ENCODE measurements around the gene LIMCH1. TPM values are rescaled to one million over a fixed set of nuclear protein-coding genes. Genes with fewer than 3 reads are reported as not detected.

LIMCH1 gene
- polyA plus RNA-seq, 1 of the 3 experiments (the other 2 are of a cell fraction), result 1.2 TPM

DNA sequence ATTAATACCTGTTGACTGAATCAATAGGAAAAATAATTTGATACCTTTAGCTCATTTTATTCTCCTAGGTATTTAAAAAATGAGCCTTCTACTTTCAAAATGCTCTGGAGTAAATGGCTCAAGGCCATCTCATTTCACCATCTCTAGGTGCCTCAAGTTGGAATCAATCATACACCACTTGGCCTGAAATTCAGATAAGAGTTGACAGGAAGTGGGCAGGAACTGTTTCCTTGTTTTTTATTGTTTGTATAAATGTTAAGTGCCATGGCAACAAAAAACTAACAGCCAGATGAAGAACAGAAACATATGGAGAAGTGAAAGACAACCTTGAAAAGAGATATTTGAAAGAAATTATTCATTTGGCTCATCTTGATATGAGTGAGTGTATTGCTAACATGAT lies 12.4 kb downstream of the LIMCH1 start:
- Histone ChIP-seq H3K4me2 (no peak overlapping the region), H3K27me3 (ENCODE audit: insufficient read depth) (no peaks in the 10 kb centered on the region), H3K4me1 (ENCODE audit: control insufficient read depth in 1 of 2, insufficient read depth in 2 of 2, low read depth in 1 of 2, low read length in 1 of 2) (no peaks in the 10 kb centered on the region), H3K27ac (ENCODE audit: low read depth in 2 of 2, low read length in 1 of 2) (no peak overlapping the region), H3K9me2 (no peaks in the 10 kb centered on the region), H3K9me3 (no peaks in the 10 kb centered on the region), H3K4me3 (ENCODE audit: low read depth in 2 of 2, low read length in 1 of 2) (no peak overlapping the region), H3K36me3 (replicated peaks in 1 of 2; ENCODE audit: control insufficient read depth in 1 of 2, insufficient read depth in 2 of 2, low read length in 1 of 2) (no peaks in the 10 kb centered on the region), H2AFZ (ENCODE audit: low read depth) (no peak overlapping the region), H3F3A (replicated peaks; ENCODE audit: insufficient read depth) (no peaks in the 10 kb centered on the region), H3K79me2 (ENCODE audit: insufficient read depth) (no peaks in the 10 kb centered on the region), H3K9ac (no peak overlapping the region), H4K20me1 (ENCODE audit: insufficient read depth) (no peaks in the 10 kb centered on the region)
- CTCF ChIA-PET, result no interaction called here
- DNase-seq, result no peak
- POLR2A ChIA-PET, result no interaction called here
- TF ChIP-seq POLR2AphosphoS5 (IDR thresholded peaks at IDR 0.05; ENCODE audit: low read depth, low read length) (no peak), SIN3A (IDR thresholded peaks at IDR 0.05; ENCODE audit: borderline replicate concordance, low read depth, low read length) (no peak), MEF2A (IDR thresholded peaks at IDR 0.05; ENCODE audit: borderline replicate concordance, low read depth) (no peak), YY1 (IDR thresholded peaks at IDR 0.05; ENCODE audit: low read depth) (no peak), ELF1 (IDR thresholded peaks at IDR 0.05) (no peak), JUND (IDR thresholded peaks at IDR 0.05) (no peak), RAD21 (IDR thresholded peaks at IDR 0.05; ENCODE audit: low read length) (no peak)
- TF ChIP-seq, protein P1, sequence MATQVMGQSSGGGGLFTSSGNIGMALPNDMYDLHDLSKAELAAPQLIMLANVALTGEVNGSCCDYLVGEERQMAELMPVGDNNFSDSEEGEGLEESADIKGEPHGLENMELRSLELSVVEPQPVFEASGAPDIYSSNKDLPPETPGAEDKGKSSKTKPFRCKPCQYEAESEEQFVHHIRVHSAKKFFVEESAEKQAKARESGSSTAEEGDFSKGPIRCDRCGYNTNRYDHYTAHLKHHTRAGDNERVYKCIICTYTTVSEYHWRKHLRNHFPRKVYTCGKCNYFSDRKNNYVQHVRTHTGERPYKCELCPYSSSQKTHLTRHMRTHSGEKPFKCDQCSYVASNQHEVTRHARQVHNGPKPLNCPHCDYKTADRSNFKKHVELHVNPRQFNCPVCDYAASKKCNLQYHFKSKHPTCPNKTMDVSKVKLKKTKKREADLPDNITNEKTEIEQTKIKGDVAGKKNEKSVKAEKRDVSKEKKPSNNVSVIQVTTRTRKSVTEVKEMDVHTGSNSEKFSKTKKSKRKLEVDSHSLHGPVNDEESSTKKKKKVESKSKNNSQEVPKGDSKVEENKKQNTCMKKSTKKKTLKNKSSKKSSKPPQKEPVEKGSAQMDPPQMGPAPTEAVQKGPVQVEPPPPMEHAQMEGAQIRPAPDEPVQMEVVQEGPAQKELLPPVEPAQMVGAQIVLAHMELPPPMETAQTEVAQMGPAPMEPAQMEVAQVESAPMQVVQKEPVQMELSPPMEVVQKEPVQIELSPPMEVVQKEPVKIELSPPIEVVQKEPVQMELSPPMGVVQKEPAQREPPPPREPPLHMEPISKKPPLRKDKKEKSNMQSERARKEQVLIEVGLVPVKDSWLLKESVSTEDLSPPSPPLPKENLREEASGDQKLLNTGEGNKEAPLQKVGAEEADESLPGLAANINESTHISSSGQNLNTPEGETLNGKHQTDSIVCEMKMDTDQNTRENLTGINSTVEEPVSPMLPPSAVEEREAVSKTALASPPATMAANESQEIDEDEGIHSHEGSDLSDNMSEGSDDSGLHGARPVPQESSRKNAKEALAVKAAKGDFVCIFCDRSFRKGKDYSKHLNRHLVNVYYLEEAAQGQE (IDR thresholded peaks at IDR 0.05; ENCODE audit: low read depth, low read length), result no peak
- TF ChIP-seq, protein P2, sequence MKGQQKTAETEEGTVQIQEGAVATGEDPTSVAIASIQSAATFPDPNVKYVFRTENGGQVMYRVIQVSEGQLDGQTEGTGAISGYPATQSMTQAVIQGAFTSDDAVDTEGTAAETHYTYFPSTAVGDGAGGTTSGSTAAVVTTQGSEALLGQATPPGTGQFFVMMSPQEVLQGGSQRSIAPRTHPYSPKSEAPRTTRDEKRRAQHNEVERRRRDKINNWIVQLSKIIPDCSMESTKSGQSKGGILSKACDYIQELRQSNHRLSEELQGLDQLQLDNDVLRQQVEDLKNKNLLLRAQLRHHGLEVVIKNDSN (IDR thresholded peaks at IDR 0.05; ENCODE audit: borderline replicate concordance, low read depth), result no peak
- TF ChIP-seq, protein P3, sequence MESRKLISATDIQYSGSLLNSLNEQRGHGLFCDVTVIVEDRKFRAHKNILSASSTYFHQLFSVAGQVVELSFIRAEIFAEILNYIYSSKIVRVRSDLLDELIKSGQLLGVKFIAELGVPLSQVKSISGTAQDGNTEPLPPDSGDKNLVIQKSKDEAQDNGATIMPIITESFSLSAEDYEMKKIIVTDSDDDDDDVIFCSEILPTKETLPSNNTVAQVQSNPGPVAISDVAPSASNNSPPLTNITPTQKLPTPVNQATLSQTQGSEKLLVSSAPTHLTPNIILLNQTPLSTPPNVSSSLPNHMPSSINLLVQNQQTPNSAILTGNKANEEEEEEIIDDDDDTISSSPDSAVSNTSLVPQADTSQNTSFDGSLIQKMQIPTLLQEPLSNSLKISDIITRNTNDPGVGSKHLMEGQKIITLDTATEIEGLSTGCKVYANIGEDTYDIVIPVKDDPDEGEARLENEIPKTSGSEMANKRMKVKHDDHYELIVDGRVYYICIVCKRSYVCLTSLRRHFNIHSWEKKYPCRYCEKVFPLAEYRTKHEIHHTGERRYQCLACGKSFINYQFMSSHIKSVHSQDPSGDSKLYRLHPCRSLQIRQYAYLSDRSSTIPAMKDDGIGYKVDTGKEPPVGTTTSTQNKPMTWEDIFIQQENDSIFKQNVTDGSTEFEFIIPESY (IDR thresholded peaks at IDR 0.05; ENCODE audit: borderline replicate concordance, low read depth), result no peak

DNA sequence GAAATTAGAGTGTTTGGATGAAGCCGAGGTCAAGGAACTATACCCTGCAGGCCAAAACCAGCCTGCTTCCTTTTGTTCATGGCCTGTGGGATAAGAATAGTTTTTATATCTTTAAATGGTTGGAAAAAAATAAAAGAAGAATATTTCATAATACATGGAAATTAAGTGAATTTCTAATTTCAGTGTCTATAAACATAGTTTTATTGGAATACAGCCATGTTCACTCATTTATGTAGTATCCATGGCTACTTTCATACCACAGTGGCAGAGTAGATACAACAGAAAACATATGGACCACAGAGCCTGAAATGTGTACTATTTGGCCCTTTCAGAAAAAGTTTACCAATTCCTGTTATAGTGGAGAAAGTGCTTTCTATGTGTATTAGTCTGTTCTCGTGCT lies 13.6 kb downstream of the LIMCH1 start:
- no peak overlapping the region for H3K27ac ChIP-seq (ENCODE audit: low read depth in 2 of 2, low read length in 1 of 2)
- TF ChIP-seq RXRA (IDR thresholded peaks at IDR 0.05; ENCODE audit: borderline replicate concordance, low read depth) (no peak), JUND (IDR thresholded peaks at IDR 0.05) (no peak), CHD2 (IDR thresholded peaks at IDR 0.05; ENCODE audit: low read length, partially characterized antibody) (no peak), GATA2 (CRISPR knock-in tag; IDR thresholded peaks at IDR 0.05) (no peak), FOSL2 (IDR thresholded peaks at IDR 0.05; ENCODE audit: borderline replicate concordance, low read depth) (no peak)
- TF ChIP-seq, protein P2 (IDR thresholded peaks at IDR 0.05; ENCODE audit: borderline replicate concordance, low read depth), result no peak
- no peaks in the 10 kb centered on the region for H3K79me2 ChIP-seq (ENCODE audit: insufficient read depth)
- H2AFZ ChIP-seq (ENCODE audit: low read depth), result no peak overlapping the region
- ChIA-PET POLR2A (no interaction called here), CTCF (interaction anchor here (0.6 kb wide), 1 partner anchor 9 kb away, joined by 3 read pairs; no protein-coding TSS in a partner anchor)
- H3K4me1 ChIP-seq (ENCODE audit: control insufficient read depth in 1 of 2, insufficient read depth in 2 of 2, low read depth in 1 of 2, low read length in 1 of 2), result no peaks in the 10 kb centered on the region
- no peak overlapping the region for H3K4me3 ChIP-seq (ENCODE audit: low read depth in 2 of 2, low read length in 1 of 2)
- no peaks in the 10 kb centered on the region for H3K9me3 ChIP-seq
- no peak overlapping the region for H3K9ac ChIP-seq
- no peaks in the 10 kb centered on the region for H4K20me1 ChIP-seq (ENCODE audit: insufficient read depth)
- no peaks in the 10 kb centered on the region for H3F3A ChIP-seq (replicated peaks; ENCODE audit: insufficient read depth)
- no peak overlapping the region for H3K4me2 ChIP-seq
- no peaks in the 10 kb centered on the region for H3K27me3 ChIP-seq (ENCODE audit: insufficient read depth)
- WGBS (ENCODE audit: low lambda C conversion rate), result 43% methylated on average over 2 of the region's 2 CpGs
- DNase-seq, result no peak
- H3K36me3 ChIP-seq (replicated peaks in 1 of 2; ENCODE audit: control insufficient read depth in 1 of 2, insufficient read depth in 2 of 2, low read length in 1 of 2), result no peaks in the 10 kb centered on the region
- no peaks in the 10 kb centered on the region for H3K9me2 ChIP-seq
